ENCODE results near the gene GRAMD2A.

GRAMD2A gene

DNA sequence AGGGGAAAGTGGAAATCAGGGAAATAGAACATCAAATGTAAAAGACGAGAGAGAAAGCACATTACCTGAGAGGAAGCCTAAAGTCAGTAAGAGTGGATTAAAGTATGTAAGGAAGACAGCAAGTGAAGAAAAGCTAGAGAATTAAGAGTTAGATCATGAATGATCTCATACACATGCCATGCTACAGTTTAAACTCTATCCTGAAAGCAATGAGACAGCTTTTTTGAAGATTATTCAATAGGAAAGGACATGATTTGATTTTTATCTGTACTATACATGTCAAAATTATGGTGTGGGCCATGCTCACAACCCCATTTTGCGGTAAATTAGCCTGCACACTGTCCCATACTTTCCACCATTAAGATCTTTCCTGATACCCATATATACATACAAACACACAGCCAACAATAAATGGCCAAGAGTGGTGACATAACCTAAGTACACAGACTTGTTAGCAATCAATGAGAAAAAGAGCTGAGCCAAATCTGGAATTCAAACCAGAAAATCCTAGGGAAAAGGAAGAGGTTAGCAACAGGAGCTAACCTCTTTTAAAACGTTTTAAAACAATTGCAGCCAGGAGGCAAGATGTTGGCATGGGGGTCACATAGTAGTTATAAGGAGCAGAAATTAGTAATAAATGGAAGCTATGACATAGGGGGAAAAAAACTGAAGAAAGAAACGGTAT lies 84.1 kb downstream of the GRAMD2A start:
- peaks cover 40% of the 10 kb centered on the region for H3K4me1 ChIP-seq (ENCODE audit: control insufficient read depth, insufficient read depth, low read length)
- CTCF ChIA-PET: interaction anchor here (0.5 to 2.5 kb wide), 7 partner anchors 9 to 340 kb away, joined by 3 to 11 read pairs (median 3); no protein-coding TSS in a partner anchor
- no peak overlapping the region for H3K27ac ChIP-seq (ENCODE audit: extremely low read depth, low read depth, low read length)
- no peaks in the 10 kb centered on the region for H3K9me3 ChIP-seq (ENCODE audit: control insufficient read depth, insufficient read depth, low read depth, low read length)
- POLR2A ChIA-PET: interaction anchor here (0.6 kb wide), 1 partner anchor 120 kb away, joined by 7 read pairs; no protein-coding TSS in a partner anchor
- no peak overlapping the region for H3K4me3 ChIP-seq (ENCODE audit: low read depth, low read length)
- no peaks in the 10 kb centered on the region; a peak in 1 of 3 replicates for H3K36me3 ChIP-seq (ENCODE audit: control insufficient read depth in 2 of 2, insufficient read depth in 1 of 2, low read length in 2 of 2)
- no peak for TF ChIP-seq ZNF776 (tag by site-specific recombination; IDR thresholded peaks at IDR 0.05; ENCODE audit: borderline replicate concordance)
- TF ChIP-seq, protein P1, sequence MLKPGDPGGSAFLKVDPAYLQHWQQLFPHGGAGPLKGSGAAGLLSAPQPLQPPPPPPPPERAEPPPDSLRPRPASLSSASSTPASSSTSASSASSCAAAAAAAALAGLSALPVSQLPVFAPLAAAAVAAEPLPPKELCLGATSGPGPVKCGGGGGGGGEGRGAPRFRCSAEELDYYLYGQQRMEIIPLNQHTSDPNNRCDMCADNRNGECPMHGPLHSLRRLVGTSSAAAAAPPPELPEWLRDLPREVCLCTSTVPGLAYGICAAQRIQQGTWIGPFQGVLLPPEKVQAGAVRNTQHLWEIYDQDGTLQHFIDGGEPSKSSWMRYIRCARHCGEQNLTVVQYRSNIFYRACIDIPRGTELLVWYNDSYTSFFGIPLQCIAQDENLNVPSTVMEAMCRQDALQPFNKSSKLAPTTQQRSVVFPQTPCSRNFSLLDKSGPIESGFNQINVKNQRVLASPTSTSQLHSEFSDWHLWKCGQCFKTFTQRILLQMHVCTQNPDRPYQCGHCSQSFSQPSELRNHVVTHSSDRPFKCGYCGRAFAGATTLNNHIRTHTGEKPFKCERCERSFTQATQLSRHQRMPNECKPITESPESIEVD (tag by site-specific recombination; IDR thresholded peaks at IDR 0.05): peak; percentile 64
- no peak for TF ChIP-seq ZNF549 (tag by site-specific recombination; IDR thresholded peaks at IDR 0.05)
- TF ChIP-seq, protein P2, sequence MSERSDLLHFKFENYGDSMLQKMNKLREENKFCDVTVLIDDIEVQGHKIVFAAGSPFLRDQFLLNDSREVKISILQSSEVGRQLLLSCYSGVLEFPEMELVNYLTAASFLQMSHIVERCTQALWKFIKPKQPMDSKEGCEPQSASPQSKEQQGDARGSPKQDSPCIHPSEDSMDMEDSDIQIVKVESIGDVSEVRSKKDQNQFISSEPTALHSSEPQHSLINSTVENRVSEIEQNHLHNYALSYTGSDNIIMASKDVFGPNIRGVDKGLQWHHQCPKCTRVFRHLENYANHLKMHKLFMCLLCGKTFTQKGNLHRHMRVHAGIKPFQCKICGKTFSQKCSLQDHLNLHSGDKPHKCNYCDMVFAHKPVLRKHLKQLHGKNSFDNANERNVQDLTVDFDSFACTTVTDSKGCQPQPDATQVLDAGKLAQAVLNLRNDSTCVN (tag by site-specific recombination; optimal IDR thresholded peaks at IDR 0.05): no peak
- no peak for TF ChIP-seq ZNF830 (tag by site-specific recombination; IDR thresholded peaks at IDR 0.05; ENCODE audit: low read depth)
- 0 out of 2 replicates have a peak, but pooled peaks have one; percentile 31 for TF ChIP-seq ZNF660 (tag by site-specific recombination; IDR thresholded peaks at IDR 0.05)
- no peak for TF ChIP-seq ZNF37A (tag by site-specific recombination; IDR thresholded peaks at IDR 0.05)
- no peak for TF ChIP-seq ZNF114 (tag by site-specific recombination; IDR thresholded peaks at IDR 0.05)
- peak; percentile 11; the same call in 1 of the 2 replicates for TF ChIP-seq SP7 (tag by site-specific recombination; IDR thresholded peaks at IDR 0.05)
- TF ChIP-seq IKZF3 (tag by site-specific recombination; IDR thresholded peaks at IDR 0.05): peak; percentile 57; the same call in 1 of the 2 replicates
- TF ChIP-seq, protein P3, sequence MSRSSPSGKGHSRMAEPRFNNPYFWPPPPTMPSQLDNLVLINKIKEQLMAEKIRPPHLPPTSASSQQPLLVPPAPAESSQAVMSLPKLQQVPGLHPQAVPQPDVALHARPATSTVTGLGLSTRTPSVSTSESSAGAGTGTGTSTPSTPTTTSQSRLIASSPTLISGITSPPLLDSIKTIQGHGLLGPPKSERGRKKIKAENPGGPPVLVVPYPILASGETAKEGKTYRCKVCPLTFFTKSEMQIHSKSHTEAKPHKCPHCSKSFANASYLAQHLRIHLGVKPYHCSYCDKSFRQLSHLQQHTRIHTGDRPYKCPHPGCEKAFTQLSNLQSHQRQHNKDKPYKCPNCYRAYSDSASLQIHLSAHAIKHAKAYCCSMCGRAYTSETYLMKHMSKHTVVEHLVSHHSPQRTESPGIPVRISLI (tag by site-specific recombination; IDR thresholded peaks at IDR 0.05): 0 out of 2 replicates have a peak, but pooled peaks have one; percentile 60
- no peak for TF ChIP-seq ZSCAN18 (tag by site-specific recombination; IDR thresholded peaks at IDR 0.05)
- TF ChIP-seq ZIC2 (tag by site-specific recombination; IDR thresholded peaks at IDR 0.05): no peak
- TF ChIP-seq ZNF19 (tag by site-specific recombination; IDR thresholded peaks at IDR 0.05; ENCODE audit: low read depth): no peak
- no peak for TF ChIP-seq ZFHX2 (tag by site-specific recombination; conservative IDR thresholded peaks at IDR 0.05)
- peak; percentile 61 for TF ChIP-seq ZNF24 (tag by site-specific recombination; IDR thresholded peaks at IDR 0.05)
- peak; percentile 84 for TF ChIP-seq ZNF629 (tag by site-specific recombination; IDR thresholded peaks at IDR 0.05)
- peak; percentile 87; the same call in 1 of the 2 replicates for TF ChIP-seq MYNN (tag by site-specific recombination; IDR thresholded peaks at IDR 0.05; ENCODE audit: borderline replicate concordance)
- no peak for TF ChIP-seq KLF10 (tag by site-specific recombination; IDR thresholded peaks at IDR 0.05)
- TF ChIP-seq ZNF266 (tag by site-specific recombination; IDR thresholded peaks at IDR 0.05; ENCODE audit: low read depth): no peak
- no peak for TF ChIP-seq ZNF621 (tag by site-specific recombination; IDR thresholded peaks at IDR 0.05)
- TF ChIP-seq ZNF146 (tag by site-specific recombination; IDR thresholded peaks at IDR 0.05): 0 out of 2 replicates have a peak, but pooled peaks have one; percentile 27
- TF ChIP-seq YY1 (tag by site-specific recombination; IDR thresholded peaks at IDR 0.05): no peak
- peak; percentile 34; the same call in 1 of the 2 replicates for TF ChIP-seq ZBTB17 (tag by site-specific recombination; IDR thresholded peaks at IDR 0.05)
- TF ChIP-seq EGR2 (tag by site-specific recombination; IDR thresholded peaks at IDR 0.05; ENCODE audit: low read depth): no peak
- no peak for TF ChIP-seq ZNF274 (IDR thresholded peaks at IDR 0.05; ENCODE audit: low read length)
- no peak for TF ChIP-seq ZNF274 (tag by site-specific recombination; IDR thresholded peaks at IDR 0.05; ENCODE audit: borderline replicate concordance)
- TF ChIP-seq ZBTB44 (tag by site-specific recombination; IDR thresholded peaks at IDR 0.05): no peak
- no peak for TF ChIP-seq ZXDB (tag by site-specific recombination; IDR thresholded peaks at IDR 0.05)
- peak; percentile 65 for TF ChIP-seq ZEB2 (tag by site-specific recombination; IDR thresholded peaks at IDR 0.05)
- TF ChIP-seq ZNF600 (tag by site-specific recombination; IDR thresholded peaks at IDR 0.05): no peak; the same call in 1 of the 2 replicates

All from HEK293 (cell line).